Superior temporal gyrus (tissue), 1 donor: ENCODE results near the gene BAD.

Source experiments
- DNase-seq: peaks from one replicate; pipeline ENCODE4 v3.0.0-alpha.2; 2016; ENCODE audit errors: extremely low spot score

The BAD gene

GRCh38 chr11:64229090-64229743 is 55.2 kb downstream of the BAD start:
- no peak for DNase-seq

GRCh38 chr11:64227405-64227956 is 57.0 kb downstream of the BAD start:
- DNase-seq: no peak

GRCh38 chr11:64226507-64227051 is 57.9 kb downstream of the BAD start:
- no peak for DNase-seq

GRCh38 chr11:64225608-64226506 is 58.6 kb downstream of the BAD start, which contains the start of the genes NUDT22 and TRPT1:
TSS of gene NUDT22 (plus strand) at chr11:64226274. CDS start at chr11:64226653, 379 bp downstream.
TSS of gene TRPT1 (minus strand) at chr11:64226186. CDS start at chr11:64225860, 326 bp downstream.
- DNase-seq: peak; percentile 92

GRCh38 chr11:64224891-64225607 is 59.4 kb downstream of the BAD start:
- no peak for DNase-seq

GRCh38 chr11:64224151-64224890 is 60.1 kb downstream of the BAD start:
- no peak for DNase-seq

- DNase-seq: no peak
Measured at GRCh38 chr11:64223001-64223651, 61.3 kb downstream of the BAD start.

- no peak for DNase-seq
Measured at GRCh38 chr11:64222651-64223000, 61.8 kb downstream of the BAD start.

- no peak for DNase-seq
Measured at GRCh38 chr11:64220798-64221197, 63.7 kb downstream of the BAD start.

- no peak for DNase-seq
Measured at GRCh38 chr11:64220271-64220670, 64.2 kb downstream of the BAD start.
